ENCODE data around the gene PHACTR3.
"Not testable (repeated sequence)": the region's sequence is repeated elsewhere in the genome, so short reads cannot be mapped to it uniquely, and the experiment has no call there.

The PHACTR3 gene

DNA sequence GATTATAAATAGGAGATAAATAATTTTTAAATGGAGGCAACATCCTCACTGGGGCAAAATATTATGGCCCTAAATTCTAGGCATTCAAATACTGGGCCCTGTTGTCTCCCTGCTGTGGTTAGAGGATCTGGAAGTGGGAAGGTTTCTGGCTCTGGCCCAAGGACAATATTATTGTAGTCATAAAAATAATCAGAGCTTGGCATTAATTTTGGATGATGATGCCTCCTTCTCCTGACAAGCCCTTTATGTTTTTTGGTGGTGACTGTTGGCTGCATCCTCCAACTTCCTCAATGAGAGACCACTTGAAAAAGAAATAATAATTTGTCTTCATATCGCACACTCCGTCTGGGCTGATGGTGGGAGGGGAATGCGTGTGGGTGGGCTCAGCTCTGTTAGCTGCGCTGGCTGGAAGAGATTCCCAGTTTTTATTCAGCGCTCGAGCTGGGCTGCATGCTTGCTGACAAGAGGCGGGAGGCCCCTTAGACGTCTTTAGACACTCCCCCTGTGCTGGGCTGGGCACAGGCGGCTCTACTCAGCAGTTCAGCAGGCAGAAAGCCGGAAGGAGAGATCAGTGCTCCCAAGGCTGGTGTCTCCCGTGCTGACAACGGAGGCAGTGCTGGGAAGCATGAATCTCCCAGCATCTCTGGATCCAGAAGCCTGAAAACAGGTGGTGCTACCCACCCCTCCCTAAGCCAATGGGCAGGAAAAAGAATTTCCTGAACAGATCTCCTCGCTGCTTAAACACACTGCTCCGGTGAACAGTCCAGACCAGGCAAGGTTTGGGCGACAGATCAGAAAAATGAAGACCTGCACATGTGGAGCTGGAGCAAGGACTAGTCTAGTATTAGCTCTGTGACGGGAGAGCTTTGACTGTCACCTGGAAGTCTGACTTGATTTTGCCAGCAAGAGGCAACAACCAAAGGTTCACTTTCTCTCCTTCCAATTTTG lies 231.4 kb downstream of the PHACTR3 start:
- DNase-seq, result no peak

DNA sequence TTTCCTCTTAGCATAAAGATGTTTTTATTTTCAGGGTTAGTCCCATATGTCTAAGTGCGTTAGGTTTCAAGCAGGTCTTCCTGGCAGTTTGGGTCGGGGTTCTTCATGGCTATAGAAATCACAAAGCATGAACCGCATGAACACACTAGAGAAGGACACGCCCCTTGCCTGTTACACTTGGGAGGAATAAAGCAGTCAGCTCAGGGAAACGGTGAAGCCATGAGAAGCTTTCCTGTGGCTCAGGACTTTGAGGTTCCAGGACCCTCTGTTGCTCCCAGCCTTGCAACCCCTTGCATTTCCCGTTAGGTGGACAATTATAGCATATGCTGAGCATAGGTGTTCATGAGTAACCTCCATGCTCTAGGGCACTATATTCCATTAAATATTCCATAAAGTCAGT lies 232.4 kb downstream of the PHACTR3 start:
- DNase-seq, result no peak

DNA sequence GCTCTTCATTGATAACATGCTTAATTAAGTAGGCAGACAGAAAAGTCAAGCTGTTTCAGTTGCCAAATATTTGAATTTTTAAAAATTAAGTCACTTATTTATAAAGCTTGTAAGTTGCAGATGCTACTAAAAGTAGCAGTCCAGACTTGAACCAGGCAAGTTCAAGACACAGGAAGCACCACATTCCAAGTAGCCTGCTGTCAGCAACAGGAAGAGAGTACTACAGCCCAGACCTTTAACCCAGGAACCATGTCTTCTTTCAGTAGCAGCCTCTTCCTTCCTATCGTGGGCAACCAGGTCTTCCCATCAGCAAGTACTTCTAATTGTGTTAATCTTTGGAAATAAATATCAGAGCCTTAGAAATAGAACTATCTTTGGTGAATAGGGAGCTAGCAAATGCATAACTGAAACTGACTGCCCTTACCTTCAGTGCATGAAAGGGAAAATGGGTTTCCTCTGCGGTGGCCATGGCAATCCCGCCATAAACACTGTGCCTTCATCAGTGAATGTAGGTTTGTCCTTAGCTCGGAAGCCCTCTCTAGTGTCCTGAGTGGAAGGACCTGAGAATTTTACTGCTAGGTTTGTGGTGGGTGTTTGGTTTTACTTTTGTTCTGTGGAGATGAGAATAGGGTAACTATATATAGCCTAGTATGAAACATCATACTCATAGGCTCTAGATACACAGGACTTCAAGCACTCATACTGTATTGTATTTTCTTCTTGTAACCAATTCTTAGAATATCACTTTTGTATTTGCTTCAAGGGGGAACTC lies 233.5 kb downstream of the PHACTR3 start:
- DNase-seq, result no peak

DNA sequence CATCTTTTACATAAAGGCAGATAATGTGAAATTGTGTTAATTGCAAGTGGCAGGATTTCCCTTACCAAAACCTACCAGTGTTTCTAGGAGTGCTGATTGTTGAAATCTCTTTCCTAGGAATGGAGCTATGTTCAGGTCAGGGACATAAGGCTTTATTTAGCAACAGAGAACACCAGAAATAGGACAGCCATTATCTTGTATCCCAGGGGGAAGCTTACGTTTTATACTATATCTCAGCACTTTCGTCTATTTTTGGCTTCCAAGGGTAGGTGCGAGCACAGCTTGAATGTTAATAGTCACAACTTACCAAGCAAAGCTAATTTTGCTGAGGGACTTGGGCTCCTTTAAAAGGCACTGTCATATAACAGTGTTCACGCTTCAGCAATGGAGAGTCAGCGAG lies 235.1 kb downstream of the PHACTR3 start:
- DNase-seq, result no peak

DNA sequence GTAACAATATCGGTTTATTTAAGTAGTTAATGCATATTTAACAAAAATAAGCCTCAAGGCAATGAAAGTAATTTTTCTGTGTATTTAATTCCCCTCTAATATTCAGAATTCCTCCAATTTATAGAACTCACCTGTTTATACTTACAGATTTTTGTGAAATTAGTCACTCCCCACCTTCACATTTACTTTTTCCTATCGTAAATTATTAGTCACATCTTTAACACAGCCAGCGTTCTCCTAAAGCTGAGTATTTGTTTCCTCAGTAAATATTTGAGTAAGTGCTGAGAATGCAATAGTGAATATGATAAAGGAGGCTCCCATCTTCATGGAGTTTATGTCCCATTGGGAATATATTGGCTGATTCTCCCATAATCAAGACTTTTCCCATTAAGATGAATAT lies 241.1 kb downstream of the PHACTR3 start:
- DNase-seq, result no peak

DNA sequence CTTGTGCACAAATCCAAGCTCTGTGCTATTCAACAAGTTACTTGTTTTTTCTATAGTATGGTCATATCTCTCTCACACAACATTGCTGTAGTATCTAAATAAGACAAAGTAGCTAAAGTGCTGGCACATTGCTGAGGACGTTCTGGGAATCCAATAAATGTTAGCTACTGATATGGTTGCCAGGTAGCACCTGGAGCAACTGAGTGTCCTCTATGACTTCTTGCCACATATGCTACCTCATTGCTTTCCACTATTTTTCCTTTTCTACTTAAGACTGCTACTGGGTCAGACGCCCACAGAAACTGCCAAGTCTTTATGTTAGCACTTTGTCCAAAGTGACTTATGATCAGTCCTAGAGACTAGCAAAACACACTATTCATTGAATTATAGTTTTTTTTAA lies 243.8 kb downstream of the PHACTR3 start:
- no peak for DNase-seq

DNA sequence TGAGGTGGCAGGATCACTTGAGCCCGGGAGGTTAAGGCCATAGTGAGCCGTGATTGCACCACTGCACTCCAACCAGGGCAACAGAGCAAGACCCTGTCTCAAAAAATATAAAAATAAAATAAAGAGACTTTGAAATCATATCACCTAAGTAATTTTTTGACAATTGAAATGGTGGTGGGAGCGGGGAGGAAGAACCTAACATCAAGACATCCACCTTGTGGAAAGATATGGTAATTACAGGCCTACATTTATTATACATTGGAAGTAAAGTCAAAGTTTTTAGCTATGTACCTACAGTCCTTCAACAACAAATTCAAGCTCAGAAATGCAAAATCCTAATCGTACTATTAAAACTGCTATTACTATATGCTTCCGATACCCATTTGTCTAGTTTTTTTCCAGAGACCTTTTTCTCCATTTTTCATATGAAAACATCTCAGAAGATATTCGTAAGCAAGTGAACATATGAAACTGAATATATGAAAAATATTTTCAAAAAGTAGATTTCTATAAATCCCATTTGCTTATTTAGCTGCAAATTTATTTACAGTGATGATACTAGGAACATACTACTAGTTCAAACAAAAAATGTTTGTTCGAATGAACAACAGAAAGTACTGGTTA lies 245.8 kb downstream of the PHACTR3 start:
- DNase-seq, result no peak

DNA sequence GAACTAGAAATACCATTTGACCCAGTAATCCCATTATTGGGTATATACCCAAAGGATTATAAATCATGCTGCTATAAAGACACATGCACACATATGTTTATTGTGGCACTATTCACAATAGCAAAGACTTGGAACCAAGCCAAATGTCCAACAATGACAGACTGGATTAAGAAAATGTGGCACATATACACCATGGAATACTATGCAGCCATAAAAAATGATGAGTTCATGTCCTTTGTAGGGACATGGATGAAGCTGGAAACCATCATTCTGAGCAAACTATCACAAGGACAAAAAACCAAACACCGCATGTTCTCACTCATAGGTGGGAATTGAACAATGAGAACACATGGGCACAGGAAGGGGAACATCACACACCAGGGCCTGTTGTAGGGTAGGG lies 252.2 kb downstream of the PHACTR3 start:
- DNase-seq, result not testable (repeated sequence)

DNA sequence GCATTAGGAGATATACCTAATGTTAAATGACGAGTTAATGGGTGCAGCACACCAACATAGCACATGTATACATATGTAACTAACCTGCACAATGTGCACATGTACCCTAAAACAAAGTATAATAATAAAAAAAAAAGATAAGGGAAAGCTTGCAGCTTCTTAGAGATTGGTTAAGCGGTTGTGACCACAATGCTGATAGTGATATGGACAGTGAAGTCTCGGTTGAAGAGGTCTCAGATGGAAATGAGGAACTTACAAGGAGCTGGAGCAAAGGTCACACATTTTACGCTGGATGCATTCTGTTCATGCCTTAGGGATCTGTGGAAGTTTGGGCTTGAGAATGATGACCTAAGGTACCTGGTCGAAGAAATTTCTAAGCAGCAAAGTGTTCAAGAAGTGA lies 252.6 kb downstream of the PHACTR3 start:
- not testable (repeated sequence) for DNase-seq

DNA sequence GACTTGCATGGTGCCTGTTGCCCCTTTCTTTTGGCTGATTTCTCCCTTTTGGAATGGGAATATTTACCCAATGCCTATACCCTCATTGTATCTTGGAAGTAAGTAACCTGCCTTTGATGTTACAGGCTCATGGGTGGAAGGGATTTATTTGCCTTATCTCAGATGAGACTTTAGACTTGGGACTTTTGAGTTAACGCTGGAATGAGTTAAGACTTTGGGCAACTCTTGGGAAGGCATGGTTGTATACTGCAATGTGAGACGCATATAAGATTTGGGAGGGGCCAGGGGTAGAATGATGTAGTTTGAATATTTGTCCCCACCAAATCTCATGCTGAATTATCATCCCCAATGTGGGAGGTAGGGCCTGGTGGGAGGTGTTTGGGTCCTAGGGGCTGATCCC lies 253.6 kb downstream of the PHACTR3 start:
- no peak for DNase-seq

DNA sequence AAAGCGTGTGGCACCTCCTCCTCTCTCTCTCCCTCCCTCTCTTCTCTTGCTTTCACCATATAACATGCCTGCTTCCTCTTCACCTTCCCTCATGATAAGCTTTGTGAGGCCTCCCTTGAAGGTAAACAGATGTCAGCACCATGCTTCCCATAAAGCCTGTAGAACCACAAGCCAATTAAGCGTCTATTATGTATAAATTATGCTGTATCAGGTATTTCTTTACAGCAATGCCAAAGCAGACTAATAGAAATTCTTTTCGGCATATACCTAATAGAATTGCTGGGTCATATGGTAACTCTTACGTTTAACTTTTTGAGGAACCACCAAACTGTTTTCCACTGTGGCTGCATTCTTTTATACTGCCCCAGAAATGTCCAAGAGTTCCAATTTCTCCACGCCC lies 254.1 kb downstream of the PHACTR3 start:
- DNase-seq, result no peak

DNA sequence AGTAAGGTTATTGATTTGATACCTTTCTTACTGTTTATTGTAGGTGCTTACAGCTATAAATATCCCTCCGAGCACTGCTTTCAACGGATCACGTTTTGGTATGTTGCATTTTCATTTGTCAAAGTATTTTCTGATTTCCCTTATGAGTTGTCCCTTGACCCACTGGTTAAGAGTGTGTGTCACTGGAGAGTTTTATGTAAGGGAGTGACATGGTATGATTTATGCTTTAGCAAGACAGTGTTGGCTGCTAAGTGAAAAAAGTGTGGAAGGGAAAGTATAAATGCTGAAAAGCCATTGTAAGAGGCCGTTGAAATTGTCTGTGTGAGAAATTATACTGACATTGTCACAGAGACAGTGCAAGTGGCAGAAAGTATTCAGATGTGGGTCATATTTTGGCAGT lies 257.1 kb downstream of the PHACTR3 start:
- no peak for DNase-seq

DNA sequence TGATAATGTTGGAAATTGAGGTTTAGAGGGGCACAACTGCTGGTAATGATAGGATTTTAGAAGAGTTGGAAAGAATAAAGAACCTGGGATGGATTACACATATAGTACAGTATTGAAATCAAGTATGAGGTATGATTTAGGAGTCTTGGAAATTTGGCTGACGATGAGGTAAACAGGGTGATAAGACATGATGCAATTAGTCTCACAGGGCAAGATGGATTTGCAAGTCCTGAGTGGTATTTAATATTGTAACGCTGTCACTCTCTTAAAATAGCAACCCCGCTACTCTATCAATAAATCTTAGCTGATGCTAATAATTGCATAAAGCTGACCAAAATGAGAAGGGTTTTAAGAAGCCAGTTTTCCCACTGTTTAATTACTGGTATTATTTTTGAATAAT lies 258.7 kb downstream of the PHACTR3 start:
- DNase-seq, result no peak

DNA sequence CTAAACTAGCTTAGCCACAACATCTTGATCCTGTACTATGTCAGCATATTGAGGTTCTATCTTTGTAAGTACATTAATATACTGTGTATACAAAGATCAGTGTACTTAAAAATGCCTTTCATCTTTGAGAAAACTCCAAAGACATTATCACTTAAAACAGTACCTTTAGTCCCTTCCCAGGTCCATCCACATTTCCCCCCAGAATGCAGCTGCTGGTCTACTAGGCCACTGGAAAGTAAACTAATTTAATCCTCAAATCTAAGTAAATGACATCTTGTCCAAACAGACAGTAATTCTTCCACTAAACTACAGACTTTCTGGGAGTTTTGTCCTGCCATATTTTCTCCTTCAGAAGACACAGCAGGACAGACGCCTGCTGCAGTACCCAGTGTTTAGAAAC lies 260.4 kb downstream of the PHACTR3 start:
- no peak for DNase-seq

DNA sequence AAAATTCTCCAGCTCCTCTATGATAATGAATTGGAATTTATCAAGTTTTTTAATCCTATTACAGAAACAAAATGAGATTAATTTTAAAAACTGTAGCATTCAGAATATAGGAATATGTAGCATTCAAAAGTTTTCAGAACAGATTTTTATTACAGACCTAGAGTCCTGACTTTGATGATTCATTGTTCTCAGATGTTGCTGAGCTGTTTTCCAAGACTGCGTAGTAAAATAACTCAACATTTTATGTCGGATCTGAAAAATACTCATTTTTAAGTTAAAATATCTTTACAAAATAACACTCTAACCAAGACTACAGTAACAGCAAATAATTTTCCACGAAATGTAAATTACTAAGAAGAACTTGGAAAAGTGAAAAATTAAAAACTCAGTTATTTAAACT lies 262.0 kb downstream of the PHACTR3 start:
- DNase-seq, result no peak

DNA sequence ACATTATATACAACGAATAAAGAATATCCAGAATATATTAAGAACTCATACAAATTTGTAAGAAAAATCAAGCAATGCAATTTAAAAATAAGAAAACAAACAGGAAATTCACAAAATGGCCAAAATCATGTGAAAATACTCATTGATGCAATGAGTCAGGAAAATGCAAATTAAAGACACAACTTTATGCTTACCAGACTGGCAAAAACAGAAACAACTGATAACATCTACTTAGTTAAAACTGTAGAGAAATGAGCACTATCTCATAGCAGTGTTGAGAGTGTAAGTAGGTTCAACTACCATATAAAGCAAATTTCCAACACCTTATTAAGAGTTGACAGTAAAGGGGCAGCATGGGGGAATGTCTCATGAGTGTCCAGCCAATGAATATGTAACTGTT lies 266.8 kb downstream of the PHACTR3 start:
- no peak for DNase-seq

DNA sequence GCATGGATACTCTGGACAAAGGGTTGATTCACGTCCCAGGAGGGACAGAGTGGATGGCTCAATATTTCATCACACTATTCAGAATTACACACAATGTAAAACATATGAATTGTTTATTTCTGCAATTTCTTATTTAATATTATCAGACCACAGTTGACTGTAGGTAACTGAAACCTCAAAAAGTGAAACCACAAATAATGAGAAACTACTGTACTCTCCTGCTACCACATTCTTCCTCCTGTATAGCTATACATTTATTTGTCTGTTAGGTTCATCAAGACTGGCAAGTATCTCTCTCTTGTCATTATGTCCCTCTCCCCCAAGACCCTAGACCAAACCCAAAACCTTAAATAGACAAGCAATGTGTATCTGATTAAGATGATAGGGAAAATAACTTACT lies 269.1 kb downstream of the PHACTR3 start:
- no peak for DNase-seq

DNA sequence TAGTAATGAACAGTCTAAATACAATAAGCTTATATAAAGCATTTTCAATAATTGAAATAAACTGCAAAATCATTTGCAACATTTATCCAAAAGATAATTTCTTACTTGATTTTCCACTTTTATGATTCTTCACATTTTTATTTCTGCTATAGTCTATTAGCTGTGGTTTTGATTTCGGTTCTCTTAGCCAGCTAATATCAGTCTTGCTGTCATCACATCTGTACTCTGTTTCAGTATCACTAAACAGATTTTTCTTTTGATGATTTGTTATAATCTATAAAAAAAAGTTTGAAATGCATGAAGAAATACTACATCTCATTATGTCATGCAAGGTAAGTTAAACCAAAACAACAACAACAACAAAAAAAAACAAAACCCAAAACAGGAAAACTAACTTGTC lies 275.9 kb downstream of the PHACTR3 start:
- no peak for DNase-seq

DNA sequence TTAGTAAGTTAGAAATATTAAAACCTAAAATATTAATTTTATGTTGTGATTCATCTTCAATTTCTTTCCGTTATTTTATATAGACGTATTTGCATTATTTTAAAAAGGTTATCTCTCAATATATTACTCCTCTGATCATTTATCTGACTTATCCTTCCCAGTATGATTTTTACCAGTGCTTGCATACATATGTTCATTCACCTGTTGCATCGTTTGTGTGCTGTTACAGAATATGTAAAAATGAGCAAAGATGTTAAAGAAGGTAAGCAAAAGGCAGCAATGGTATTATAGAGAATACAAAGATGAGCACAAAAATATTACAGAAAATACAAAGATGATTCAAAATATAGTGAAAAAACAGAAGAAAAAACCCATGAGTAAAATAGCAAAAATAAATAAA lies 280.2 kb downstream of the PHACTR3 start:
- no peak for DNase-seq

DNA sequence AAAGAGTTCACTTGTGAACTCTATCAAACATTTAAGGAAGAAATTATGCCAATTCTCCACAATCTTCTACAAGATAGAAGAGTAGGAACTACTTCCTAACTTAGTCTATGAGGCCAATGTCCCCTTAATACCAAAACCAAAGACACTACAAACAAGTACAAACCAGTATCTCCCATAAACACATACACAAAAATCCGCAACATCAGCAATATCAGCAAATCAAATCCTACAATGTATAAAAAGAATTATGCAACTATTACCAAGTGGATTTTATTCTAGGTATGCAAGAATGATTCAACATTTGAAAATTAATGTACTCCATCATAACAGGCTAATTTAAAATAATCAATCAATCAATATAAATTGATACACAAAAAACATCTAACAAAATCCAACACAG lies 283.7 kb downstream of the PHACTR3 start:
- no peak for DNase-seq

DNA sequence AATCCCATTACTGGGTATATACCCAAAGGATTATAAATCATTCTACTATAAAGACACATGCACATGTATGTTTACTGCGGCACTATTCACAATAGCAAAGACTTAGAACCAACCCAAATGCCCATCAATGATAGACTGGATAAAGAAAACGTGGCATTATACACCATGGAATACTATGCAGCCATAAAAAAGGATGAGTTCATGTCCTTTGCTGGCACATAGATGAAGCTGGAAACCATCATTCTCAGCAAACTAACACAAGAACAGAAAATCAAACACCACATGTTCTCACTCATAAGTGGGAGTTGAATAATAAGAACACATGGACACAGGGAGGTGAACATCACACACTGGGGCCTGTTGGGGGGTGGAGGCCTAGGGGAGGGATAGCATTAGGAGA lies 285.7 kb downstream of the PHACTR3 start:
- not testable (repeated sequence) for DNase-seq

DNA sequence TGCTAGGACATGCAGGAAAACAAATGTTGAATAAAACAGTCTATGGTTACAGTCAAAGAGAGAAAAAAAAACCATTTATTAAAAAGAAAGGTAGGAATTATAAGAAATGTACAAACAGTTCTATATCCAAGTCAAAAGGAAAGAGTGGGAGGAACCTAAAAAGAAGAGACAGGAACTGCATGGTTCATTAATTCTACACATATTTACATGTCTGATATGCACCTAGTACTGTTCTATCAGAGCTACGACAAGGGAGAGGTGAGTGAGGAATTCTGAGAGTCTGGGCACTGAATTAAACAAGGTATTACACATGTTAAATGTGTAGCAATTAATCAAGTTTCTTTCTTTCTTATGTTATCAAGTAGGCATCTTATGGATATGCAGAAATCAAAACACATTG lies 287.2 kb downstream of the PHACTR3 start:
- DNase-seq, result no peak

DNA sequence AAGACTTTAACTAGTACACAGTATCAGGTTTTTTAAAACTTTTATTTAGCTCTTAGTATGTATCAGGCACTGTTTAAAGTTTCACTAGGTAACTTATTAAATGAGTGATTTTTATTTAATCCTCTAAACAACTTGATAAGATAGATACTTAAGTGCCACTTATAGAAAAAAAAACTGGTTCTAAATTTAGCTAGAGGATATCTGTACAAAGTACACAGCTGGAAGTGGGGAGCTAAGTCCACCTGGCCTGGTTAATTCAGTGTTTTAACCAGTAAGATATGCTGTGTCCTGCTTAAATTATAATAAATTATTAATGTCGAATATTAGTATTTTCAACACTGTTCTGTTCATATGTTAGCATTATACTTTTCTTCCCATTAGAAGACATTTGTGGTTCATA lies 291.6 kb downstream of the PHACTR3 start:
- no peak for DNase-seq
